Measurements from ENCODE around the gene PPP4R3B.

PPP4R3B gene

GRCh38 chr2:55502590-55503141 is 114.8 kb downstream of the PPP4R3B start:
- DNase-seq = no peak

- no peak for DNase-seq
These were observed 117.4 kb downstream of the PPP4R3B start for GRCh38 chr2:55500025-55500424.

DNA sequence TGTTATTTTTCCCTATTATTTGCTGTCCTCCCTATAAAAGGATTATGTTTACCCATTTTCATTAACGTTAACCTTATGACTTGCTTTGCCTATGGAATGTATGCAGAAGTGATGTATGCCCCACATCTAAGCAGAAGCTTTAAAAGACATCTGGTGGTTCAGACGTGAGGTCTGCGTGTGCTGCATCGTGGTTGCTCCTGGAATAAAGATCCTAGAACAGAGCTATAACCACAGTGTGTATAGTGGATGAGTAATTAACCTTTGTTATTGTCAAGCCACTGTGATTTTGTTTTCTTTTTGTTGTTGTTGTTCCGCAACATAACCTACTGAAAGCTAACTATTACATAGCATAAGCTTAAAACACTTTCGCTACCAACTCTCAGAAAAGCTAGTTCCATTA is 118.8 kb downstream of the PPP4R3B start:
- DNase-seq = no peak
